ENCODE data around the gene MED9.

Gene MED9

DNA sequence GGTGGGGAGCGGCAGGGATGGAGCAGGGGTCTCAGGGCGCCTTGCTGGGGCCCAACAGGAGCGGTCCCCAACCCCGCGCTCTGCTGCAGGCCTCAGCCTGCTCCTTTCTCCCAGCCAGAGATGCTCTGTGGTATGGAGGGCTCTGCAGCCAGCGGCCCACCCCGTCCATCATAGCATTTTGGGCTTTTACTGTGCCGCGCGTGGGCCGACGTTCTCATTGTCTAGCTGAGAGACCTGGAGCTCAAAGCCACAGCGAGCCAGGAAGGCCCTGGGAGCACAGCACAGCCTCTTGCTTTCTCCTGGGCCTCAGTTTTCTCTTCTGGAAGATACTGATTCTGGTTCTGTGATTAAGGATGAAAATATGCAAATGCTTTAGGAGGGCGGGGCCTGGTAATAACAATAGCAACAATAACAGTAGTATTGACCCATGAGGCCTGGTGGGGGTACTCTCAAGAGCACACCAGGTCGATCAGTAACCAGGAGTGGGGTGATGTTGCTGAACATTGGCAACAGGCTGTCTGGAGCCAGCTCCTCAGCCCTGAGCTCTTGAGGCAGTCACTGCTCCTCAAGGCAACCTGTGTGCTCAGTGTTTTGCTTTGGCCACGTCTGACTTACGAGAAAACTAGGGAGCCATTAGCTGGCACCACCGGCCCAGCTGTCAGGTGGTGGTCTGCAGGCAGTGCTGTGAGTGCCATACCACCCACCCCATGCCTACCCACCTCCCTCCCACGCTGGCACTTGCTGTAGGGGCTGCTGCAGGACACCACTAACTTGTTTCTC lies 20.5 kb downstream of the MED9 start:
- H4K20me1 ChIP-seq (ENCODE audit: low read depth, low read length) = no peaks in the 10 kb centered on the region; the same call in 1 of the 2 replicates
- no peak overlapping the region for H3K27ac ChIP-seq (ENCODE audit: low read depth, low read length)
- no peaks in the 10 kb centered on the region for H3K9me2 ChIP-seq (replicated peaks; ENCODE audit: insufficient read depth, low read length)
- H3K4me3 ChIP-seq (ENCODE audit: insufficient read depth, low read length, poor library complexity, severe bottlenecking) = no peak overlapping the region
- TF ChIP-seq, protein P1, sequence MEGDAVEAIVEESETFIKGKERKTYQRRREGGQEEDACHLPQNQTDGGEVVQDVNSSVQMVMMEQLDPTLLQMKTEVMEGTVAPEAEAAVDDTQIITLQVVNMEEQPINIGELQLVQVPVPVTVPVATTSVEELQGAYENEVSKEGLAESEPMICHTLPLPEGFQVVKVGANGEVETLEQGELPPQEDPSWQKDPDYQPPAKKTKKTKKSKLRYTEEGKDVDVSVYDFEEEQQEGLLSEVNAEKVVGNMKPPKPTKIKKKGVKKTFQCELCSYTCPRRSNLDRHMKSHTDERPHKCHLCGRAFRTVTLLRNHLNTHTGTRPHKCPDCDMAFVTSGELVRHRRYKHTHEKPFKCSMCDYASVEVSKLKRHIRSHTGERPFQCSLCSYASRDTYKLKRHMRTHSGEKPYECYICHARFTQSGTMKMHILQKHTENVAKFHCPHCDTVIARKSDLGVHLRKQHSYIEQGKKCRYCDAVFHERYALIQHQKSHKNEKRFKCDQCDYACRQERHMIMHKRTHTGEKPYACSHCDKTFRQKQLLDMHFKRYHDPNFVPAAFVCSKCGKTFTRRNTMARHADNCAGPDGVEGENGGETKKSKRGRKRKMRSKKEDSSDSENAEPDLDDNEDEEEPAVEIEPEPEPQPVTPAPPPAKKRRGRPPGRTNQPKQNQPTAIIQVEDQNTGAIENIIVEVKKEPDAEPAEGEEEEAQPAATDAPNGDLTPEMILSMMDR (IDR thresholded peaks at IDR 0.05; ENCODE audit: insufficient read depth, low read length, poor library complexity, severe bottlenecking) = no peak
- no peak for TF ChIP-seq EZH2phosphoT487 (conservative IDR thresholded peaks at IDR 0.05; ENCODE audit: low read length)
- no peak overlapping the region for H2AFZ ChIP-seq (ENCODE audit: low read depth, low read length, severe bottlenecking)
- H3K27me3 ChIP-seq (ENCODE audit: low read length) = no peaks in the 10 kb centered on the region
- H3K79me2 ChIP-seq (ENCODE audit: insufficient read depth, low read length) = no peaks in the 10 kb centered on the region
- H3F3A ChIP-seq (ENCODE audit: insufficient read depth) = no peaks in the 10 kb centered on the region
- H3K36me3 ChIP-seq (ENCODE audit: low read length) = no peaks in the 10 kb centered on the region
- H3K9ac ChIP-seq (ENCODE audit: low read length) = peak overlapping the region; percentile 34; the same call in 1 of the 2 replicates
- peak overlapping the region; percentile 7 for H3K4me2 ChIP-seq (ENCODE audit: low read depth, low read length, poor library complexity, severe bottlenecking)
- H3K9me3 ChIP-seq (ENCODE audit: insufficient read depth, low read length) = no peaks in the 10 kb centered on the region

DNA sequence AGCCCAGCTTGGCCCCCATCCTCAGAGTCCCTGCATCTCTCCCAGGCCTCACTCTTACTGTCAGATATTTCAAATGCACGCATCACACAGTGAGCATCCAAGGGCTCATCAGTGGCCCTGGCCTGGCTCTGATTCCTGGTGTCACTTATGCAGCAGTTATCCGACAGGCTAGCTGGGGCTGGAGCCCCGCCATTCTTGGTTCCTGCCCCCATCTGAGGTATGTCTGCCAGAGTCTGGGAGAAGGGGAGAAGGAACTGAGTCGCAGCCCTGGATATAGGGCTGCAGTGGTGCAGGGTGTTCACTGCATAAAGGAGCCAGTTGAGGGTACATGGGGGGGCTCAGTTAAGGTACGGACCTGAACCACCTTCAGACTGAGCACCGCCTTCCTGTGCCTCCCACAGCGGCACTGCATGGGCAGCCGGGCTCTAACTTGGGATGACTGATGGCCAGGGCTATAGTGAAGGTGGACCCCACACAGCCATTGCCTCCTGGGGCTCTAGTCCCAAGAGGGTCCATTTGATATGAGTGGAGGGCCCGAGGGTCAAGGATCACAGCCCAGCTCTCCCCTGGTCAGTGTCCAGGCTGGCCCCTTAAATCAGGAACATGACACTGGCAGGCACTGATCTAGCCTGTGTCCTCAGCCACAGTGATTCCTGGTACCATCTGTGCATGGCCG lies 21.2 kb downstream of the MED9 start:
- no peak overlapping the region for H3K4me2 ChIP-seq (ENCODE audit: low read depth, low read length, poor library complexity, severe bottlenecking)
- H3K4me3 ChIP-seq (ENCODE audit: insufficient read depth, low read length, poor library complexity, severe bottlenecking) = no peak overlapping the region
- no peak overlapping the region for H3K27ac ChIP-seq (ENCODE audit: low read depth, low read length)
- H3K36me3 ChIP-seq (ENCODE audit: low read length) = no peaks in the 10 kb centered on the region
- no peaks in the 10 kb centered on the region for H3K9me2 ChIP-seq (replicated peaks; ENCODE audit: insufficient read depth, low read length)
- H3K9me3 ChIP-seq (ENCODE audit: insufficient read depth, low read length) = no peaks in the 10 kb centered on the region
- H3F3A ChIP-seq (ENCODE audit: insufficient read depth) = no peaks in the 10 kb centered on the region
- no peaks in the 10 kb centered on the region for H3K79me2 ChIP-seq (ENCODE audit: insufficient read depth, low read length)
- no peaks in the 10 kb centered on the region for H3K27me3 ChIP-seq (ENCODE audit: low read length)
- H3K9ac ChIP-seq (ENCODE audit: low read length) = no peak overlapping the region
- H4K20me1 ChIP-seq (ENCODE audit: low read depth, low read length) = no peaks in the 10 kb centered on the region; the same call in 1 of the 2 replicates
- no peak overlapping the region for H2AFZ ChIP-seq (ENCODE audit: low read depth, low read length, severe bottlenecking)
- TF ChIP-seq, protein P1 (IDR thresholded peaks at IDR 0.05; ENCODE audit: insufficient read depth, low read length, poor library complexity, severe bottlenecking) = no peak

DNA sequence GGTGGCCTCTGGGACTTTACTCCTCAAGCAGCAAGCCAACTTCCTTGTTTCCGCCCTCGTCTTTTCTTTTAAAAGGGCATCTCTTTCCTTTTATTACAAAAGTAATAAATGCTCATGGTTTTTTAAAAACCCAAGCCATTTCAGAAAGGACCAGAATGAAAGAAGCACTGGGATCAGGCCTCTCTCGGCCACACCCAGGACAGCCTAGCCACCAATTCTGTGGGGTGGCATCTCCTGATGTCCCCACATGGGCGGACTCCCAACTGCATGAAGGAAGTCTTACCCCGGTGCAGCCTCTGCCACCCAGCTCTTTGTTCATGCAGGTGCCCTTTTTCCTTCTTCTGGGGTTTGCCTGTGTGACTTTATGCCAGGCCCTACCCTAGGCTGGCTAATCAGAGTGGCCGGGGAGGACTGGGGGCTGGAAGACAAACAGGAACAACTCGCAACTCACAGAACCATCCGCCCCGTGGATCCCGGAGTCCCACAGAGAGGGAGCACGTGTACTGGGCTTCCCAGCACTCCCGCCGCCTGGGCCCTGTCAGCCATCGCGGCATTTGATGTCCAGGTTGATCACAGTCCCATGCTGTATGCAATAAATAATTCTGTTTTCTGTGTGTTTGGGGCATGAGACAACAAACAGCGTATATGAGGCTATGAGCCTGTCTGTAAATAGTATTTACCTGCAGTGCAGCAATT lies 22.0 kb downstream of the MED9 start:
- no peak for TF ChIP-seq EZH2phosphoT487 (conservative IDR thresholded peaks at IDR 0.05; ENCODE audit: low read length)
- TF ChIP-seq, protein P1 (IDR thresholded peaks at IDR 0.05; ENCODE audit: insufficient read depth, low read length, poor library complexity, severe bottlenecking) = no peak
- H3K27me3 ChIP-seq (ENCODE audit: low read length) = no peaks in the 10 kb centered on the region
- H4K20me1 ChIP-seq (ENCODE audit: low read depth, low read length) = no peaks in the 10 kb centered on the region; the same call in 1 of the 2 replicates
- H2AFZ ChIP-seq (ENCODE audit: low read depth, low read length, severe bottlenecking) = no peak overlapping the region
- no peaks in the 10 kb centered on the region for H3K9me3 ChIP-seq (ENCODE audit: insufficient read depth, low read length)
- no peak overlapping the region for H3K27ac ChIP-seq (ENCODE audit: low read depth, low read length)
- H3K36me3 ChIP-seq (ENCODE audit: low read length) = no peaks in the 10 kb centered on the region
- H3F3A ChIP-seq (ENCODE audit: insufficient read depth) = no peaks in the 10 kb centered on the region
- H3K9ac ChIP-seq (ENCODE audit: low read length) = no peak overlapping the region
- H3K79me2 ChIP-seq (ENCODE audit: insufficient read depth, low read length) = no peaks in the 10 kb centered on the region
- no peak overlapping the region for H3K4me3 ChIP-seq (ENCODE audit: insufficient read depth, low read length, poor library complexity, severe bottlenecking)
- no peaks in the 10 kb centered on the region for H3K9me2 ChIP-seq (replicated peaks; ENCODE audit: insufficient read depth, low read length)
- no peak overlapping the region for H3K4me2 ChIP-seq (ENCODE audit: low read depth, low read length, poor library complexity, severe bottlenecking)

Data from SU-DHL-6 (cell line).